ENCODE results near the gene FAM47E. TPM values are rescaled to one million over a fixed set of nuclear protein-coding genes. Genes with fewer than 3 reads are reported as not detected.

The FAM47E gene
- polyA plus RNA-seq, 1 donor from 2014 or later: 3.7 TPM

DNA sequence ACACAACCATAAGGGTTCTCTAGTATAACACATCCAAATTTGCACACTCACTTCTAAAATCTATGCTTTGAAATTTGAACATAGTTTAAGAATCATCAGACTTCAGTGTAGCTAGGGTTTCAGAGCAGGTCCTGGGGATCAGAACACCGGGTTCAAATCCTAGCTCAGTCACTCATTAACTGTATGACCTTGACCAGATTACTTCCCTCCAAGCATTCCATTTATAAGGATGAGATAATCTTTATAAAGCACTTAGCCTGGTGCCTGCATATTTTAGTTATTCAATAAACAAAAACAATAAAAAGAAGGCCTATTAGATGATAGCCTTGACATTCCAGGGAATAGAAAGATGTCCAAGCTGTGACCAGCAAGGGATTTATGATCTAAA, 50.2 kb downstream of the FAM47E start:
- Histone ChIP-seq H3K79me2 (replicated peaks; ENCODE audit: insufficient read depth, low read length) (no peaks in the 10 kb centered on the region), H3K27ac (ENCODE audit: low read length) (no peak overlapping the region), H3F3A (ENCODE audit: insufficient read depth, low read length, poor library complexity, severe bottlenecking) (no peaks in the 10 kb centered on the region), H3K9ac (ENCODE audit: low read length) (no peak overlapping the region), H3K4me2 (ENCODE audit: low read length) (no peak overlapping the region), H3K27me3 (ENCODE audit: insufficient read depth, low read depth, low read length) (peaks cover 22% of the 10 kb centered on the region), H3K9me2 (ENCODE audit: insufficient read depth, low read length) (no peaks in the 10 kb centered on the region), H3K4me3 (ENCODE audit: low read length) (no peak overlapping the region), H3K36me3 (ENCODE audit: insufficient read depth, low read length) (no peaks in the 10 kb centered on the region), H4K20me1 (ENCODE audit: insufficient read depth) (no peaks in the 10 kb centered on the region), H2AFZ (ENCODE audit: low read depth, low read length) (no peak overlapping the region), H3K9me3 (ENCODE audit: low read length) (no peaks in the 10 kb centered on the region)
- no peak for TF ChIP-seq TAF1 (IDR thresholded peaks at IDR 0.05; ENCODE audit: low read depth)
- TF ChIP-seq, protein P1, sequence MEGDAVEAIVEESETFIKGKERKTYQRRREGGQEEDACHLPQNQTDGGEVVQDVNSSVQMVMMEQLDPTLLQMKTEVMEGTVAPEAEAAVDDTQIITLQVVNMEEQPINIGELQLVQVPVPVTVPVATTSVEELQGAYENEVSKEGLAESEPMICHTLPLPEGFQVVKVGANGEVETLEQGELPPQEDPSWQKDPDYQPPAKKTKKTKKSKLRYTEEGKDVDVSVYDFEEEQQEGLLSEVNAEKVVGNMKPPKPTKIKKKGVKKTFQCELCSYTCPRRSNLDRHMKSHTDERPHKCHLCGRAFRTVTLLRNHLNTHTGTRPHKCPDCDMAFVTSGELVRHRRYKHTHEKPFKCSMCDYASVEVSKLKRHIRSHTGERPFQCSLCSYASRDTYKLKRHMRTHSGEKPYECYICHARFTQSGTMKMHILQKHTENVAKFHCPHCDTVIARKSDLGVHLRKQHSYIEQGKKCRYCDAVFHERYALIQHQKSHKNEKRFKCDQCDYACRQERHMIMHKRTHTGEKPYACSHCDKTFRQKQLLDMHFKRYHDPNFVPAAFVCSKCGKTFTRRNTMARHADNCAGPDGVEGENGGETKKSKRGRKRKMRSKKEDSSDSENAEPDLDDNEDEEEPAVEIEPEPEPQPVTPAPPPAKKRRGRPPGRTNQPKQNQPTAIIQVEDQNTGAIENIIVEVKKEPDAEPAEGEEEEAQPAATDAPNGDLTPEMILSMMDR (IDR thresholded peaks at IDR 0.05; ENCODE audit: poor library complexity, severe bottlenecking): no peak
- TF ChIP-seq, protein P2, sequence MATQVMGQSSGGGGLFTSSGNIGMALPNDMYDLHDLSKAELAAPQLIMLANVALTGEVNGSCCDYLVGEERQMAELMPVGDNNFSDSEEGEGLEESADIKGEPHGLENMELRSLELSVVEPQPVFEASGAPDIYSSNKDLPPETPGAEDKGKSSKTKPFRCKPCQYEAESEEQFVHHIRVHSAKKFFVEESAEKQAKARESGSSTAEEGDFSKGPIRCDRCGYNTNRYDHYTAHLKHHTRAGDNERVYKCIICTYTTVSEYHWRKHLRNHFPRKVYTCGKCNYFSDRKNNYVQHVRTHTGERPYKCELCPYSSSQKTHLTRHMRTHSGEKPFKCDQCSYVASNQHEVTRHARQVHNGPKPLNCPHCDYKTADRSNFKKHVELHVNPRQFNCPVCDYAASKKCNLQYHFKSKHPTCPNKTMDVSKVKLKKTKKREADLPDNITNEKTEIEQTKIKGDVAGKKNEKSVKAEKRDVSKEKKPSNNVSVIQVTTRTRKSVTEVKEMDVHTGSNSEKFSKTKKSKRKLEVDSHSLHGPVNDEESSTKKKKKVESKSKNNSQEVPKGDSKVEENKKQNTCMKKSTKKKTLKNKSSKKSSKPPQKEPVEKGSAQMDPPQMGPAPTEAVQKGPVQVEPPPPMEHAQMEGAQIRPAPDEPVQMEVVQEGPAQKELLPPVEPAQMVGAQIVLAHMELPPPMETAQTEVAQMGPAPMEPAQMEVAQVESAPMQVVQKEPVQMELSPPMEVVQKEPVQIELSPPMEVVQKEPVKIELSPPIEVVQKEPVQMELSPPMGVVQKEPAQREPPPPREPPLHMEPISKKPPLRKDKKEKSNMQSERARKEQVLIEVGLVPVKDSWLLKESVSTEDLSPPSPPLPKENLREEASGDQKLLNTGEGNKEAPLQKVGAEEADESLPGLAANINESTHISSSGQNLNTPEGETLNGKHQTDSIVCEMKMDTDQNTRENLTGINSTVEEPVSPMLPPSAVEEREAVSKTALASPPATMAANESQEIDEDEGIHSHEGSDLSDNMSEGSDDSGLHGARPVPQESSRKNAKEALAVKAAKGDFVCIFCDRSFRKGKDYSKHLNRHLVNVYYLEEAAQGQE (IDR thresholded peaks at IDR 0.05; ENCODE audit: borderline replicate concordance): no peak
- TF ChIP-seq POLR2AphosphoS5 (IDR thresholded peaks at IDR 0.05): no peak
- TF ChIP-seq RAD21 (conservative IDR thresholded peaks at IDR 0.05): no peak
- no peak for TF ChIP-seq EZH2 (IDR thresholded peaks at IDR 0.05; ENCODE audit: borderline replicate concordance, insufficient read depth, low read length, poor library complexity, severe bottlenecking)
- TF ChIP-seq MXI1 (conservative IDR thresholded peaks at IDR 0.05; ENCODE audit: poor library complexity, severe bottlenecking): no peak
- TF ChIP-seq EP300 (conservative IDR thresholded peaks at IDR 0.05; ENCODE audit: poor library complexity, severe bottlenecking): no peak
- TF ChIP-seq SMC3 (conservative IDR thresholded peaks at IDR 0.05; ENCODE audit: poor library complexity): no peak

DNA sequence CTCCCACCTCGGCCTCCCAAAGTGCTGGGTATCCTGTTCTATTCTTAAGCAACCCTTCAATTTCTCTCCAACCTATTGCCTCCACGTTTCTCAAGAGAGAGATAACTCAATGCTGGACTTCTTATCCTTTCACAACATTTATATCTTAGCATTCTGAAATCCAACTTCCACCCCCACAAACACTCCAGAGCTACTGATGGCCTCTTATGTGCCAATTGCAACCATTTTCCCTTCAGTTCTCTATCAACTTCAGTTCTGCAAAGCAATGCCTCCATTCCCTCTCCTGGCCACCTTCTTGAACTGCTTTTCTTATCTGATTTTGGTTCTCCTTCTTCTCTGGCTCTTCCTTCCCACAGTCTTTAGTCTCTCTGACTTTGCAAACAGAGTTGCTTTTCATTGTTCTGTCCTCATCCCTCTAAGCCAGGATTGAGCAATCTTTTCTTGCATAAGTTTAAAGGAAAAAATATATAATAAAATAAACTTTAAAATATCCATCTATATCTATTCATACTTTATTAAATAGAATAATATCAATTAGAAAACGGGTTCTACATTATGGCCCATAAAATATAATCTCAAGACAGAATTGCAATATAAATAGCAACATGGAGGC, 51.4 kb downstream of the FAM47E start:
- Histone ChIP-seq H3K9ac (ENCODE audit: low read length) (no peak overlapping the region), H4K20me1 (ENCODE audit: insufficient read depth) (no peaks in the 10 kb centered on the region), H3K4me3 (ENCODE audit: low read length) (no peak overlapping the region), H3K79me2 (replicated peaks; ENCODE audit: insufficient read depth, low read length) (no peaks in the 10 kb centered on the region), H3K9me2 (ENCODE audit: insufficient read depth, low read length) (no peaks in the 10 kb centered on the region), H3K36me3 (ENCODE audit: insufficient read depth, low read length) (no peaks in the 10 kb centered on the region), H3K27ac (ENCODE audit: low read length) (no peak overlapping the region), H3F3A (ENCODE audit: insufficient read depth, low read length, poor library complexity, severe bottlenecking) (no peaks in the 10 kb centered on the region), H3K27me3 (ENCODE audit: insufficient read depth, low read depth, low read length) (peaks cover 31% of the 10 kb centered on the region), H2AFZ (ENCODE audit: low read depth, low read length) (no peak overlapping the region), H3K9me3 (ENCODE audit: low read length) (no peaks in the 10 kb centered on the region), H3K4me2 (ENCODE audit: low read length) (no peak overlapping the region)
- no peak for TF ChIP-seq SMC3 (conservative IDR thresholded peaks at IDR 0.05; ENCODE audit: poor library complexity)
- TF ChIP-seq TAF1 (IDR thresholded peaks at IDR 0.05; ENCODE audit: low read depth): no peak
- TF ChIP-seq, protein P2 (IDR thresholded peaks at IDR 0.05; ENCODE audit: borderline replicate concordance): no peak
- TF ChIP-seq POLR2AphosphoS5 (IDR thresholded peaks at IDR 0.05): no peak
- TF ChIP-seq, protein P1 (IDR thresholded peaks at IDR 0.05; ENCODE audit: poor library complexity, severe bottlenecking): no peak
- TF ChIP-seq MXI1 (conservative IDR thresholded peaks at IDR 0.05; ENCODE audit: poor library complexity, severe bottlenecking): no peak
- no peak for TF ChIP-seq EZH2 (IDR thresholded peaks at IDR 0.05; ENCODE audit: borderline replicate concordance, insufficient read depth, low read length, poor library complexity, severe bottlenecking)
- TF ChIP-seq RAD21 (conservative IDR thresholded peaks at IDR 0.05): no peak
- no peak for TF ChIP-seq EP300 (conservative IDR thresholded peaks at IDR 0.05; ENCODE audit: poor library complexity, severe bottlenecking)

Data from neural cell (in vitro differentiated cells).